GM12878 (cell line): ENCODE data around the gene MEIOSIN. TPM values are rescaled to one million over a fixed set of nuclear protein-coding genes. Genes with fewer than 3 reads are reported as not detected.

Experiments
- ATAC-seq: fragments of 200-7000 bp; cut with Tn5 transposase; 3 replicates; pipeline ENCODE4 v1.9.1; 2020; ENCODE audit warnings: mild to moderate bottlenecking, moderate library complexity
- BruUV-seq: library from RNA; stranded (reverse); fragments of 400-500 nt; replicated peaks from 2 replicates; lab custom pipeline; 2021; lab: Mats Ljungman, UMichigan
- CTCF ChIA-PET: fragments of 300-600 bp; sonication (Branson Sonifier 250); formaldehyde crosslinking; extraction: SDS; loops from one replicate; lab custom pipeline; 2021; ENCODE audit warnings: inconsistent platforms; lab: Yijun Ruan, JAX
- POLR2A ChIA-PET: fragments of 350-600 bp; formaldehyde crosslinking; extraction: SDS; loops from one replicate; lab custom pipeline; 2021; ENCODE audit warnings: inconsistent platforms; lab: Charles Lee
- RAD21 ChIA-PET: fragments of 300-600 bp; sonication (Branson Sonifier 250); formaldehyde crosslinking; loops from one replicate; lab custom pipeline; 2023; ENCODE audit warnings: antibody characterized with exemption; ENCODE audit not compliant: unreplicated experiment; lab: Charles Lee
- SMC1A ChIA-PET: fragments of 300-600 bp; sonication (Branson Sonifier 250); formaldehyde crosslinking; loops from one replicate; lab custom pipeline; 2023; ENCODE audit not compliant: unreplicated experiment, uncharacterized antibody; lab: Charles Lee
- DNase-seq: peaks from one replicate; pipeline ENCODE4 v3.0.0-alpha.2; 2011; ENCODE audit warnings: low read depth, low spot score
- FAIRE-seq: peaks from 3 replicates; lab custom pipeline; 2011; peaks lifted over from hg19 to GRCh38; lab: Jason Lieb, UNC
- H2AFZ ChIP-seq: 2 replicates; pipeline ENCODE4 v1.6.0; 2011; ENCODE audit warnings: low read depth, low read length, control low read depth; ENCODE audit not compliant: control insufficient read depth
- H3K27ac ChIP-seq: 2 replicates; pipeline ENCODE4 v1.5.1; 2011; ENCODE audit warnings: control low read depth; ENCODE audit not compliant: control insufficient read depth, insufficient read depth
- H3K27me3 ChIP-seq, 2 experiments: replicated peaks in 1 of 2; 2 replicates each; pipeline versions ENCODE4 v1.6.0 to v1.6.1; 2011; ENCODE audit warnings: low read length in 1 of 2; ENCODE audit not compliant: control insufficient read depth in 2 of 2, insufficient read depth in 2 of 2
- H3K36me3 ChIP-seq, 2 experiments: 2 replicates each; pipeline ENCODE4 v1.5.1; 2011; ENCODE audit warnings: low read length in 1 of 2; ENCODE audit not compliant: control insufficient read depth in 2 of 2, insufficient read depth in 2 of 2
- H3K4me1 ChIP-seq: 2 replicates; pipeline ENCODE4 v1.6.1; 2011; ENCODE audit warnings: mild to moderate bottlenecking, low read length, moderate library complexity, mixed read lengths; ENCODE audit not compliant: control insufficient read depth, insufficient read depth
- H3K4me2 ChIP-seq: 2 replicates; pipeline ENCODE4 v1.6.0; 2011; ENCODE audit warnings: control low read depth; ENCODE audit not compliant: control insufficient read depth, insufficient read depth
- H3K4me3 ChIP-seq: fragments of 200-600 bp; sonication (generic); 2 replicates; pipeline ENCODE4 v1.5.1; 2016
- H3K79me2 ChIP-seq: 2 replicates; pipeline ENCODE4 v1.6.0; 2011; ENCODE audit warnings: low read length; ENCODE audit not compliant: control insufficient read depth, insufficient read depth
- H3K9ac ChIP-seq: 2 replicates; pipeline ENCODE4 v1.8.0; 2011; ENCODE audit warnings: low read length, control low read depth, mixed read lengths; ENCODE audit not compliant: control insufficient read depth, insufficient read depth
- H3K9me3 ChIP-seq: replicated peaks from 3 replicates; pipeline ENCODE4 v1.5.1; 2011; ENCODE audit warnings: mild to moderate bottlenecking, low read length; ENCODE audit not compliant: control insufficient read depth, insufficient read depth
- H4K20me1 ChIP-seq: 2 replicates; pipeline ENCODE4 v1.6.0; 2011; ENCODE audit not compliant: control insufficient read depth, insufficient read depth
- CREM ChIP-seq: IDR thresholded peaks from 2 replicates; pipeline ENCODE4 v1.6.1; 2014; ENCODE audit warnings: antibody characterized with exemption, low read depth
- EGR1 ChIP-seq, 2 experiments: IDR thresholded peaks; 1 replicate in 1 of 2; 2 replicates in 1 of 2; pipeline ENCODE4 v1.6.1; 2011 to 2012; ENCODE audit warnings: low read depth in 2 of 2, low read length in 2 of 2, borderline replicate concordance in 1 of 2, mild to moderate bottlenecking in 1 of 2, moderate library complexity in 1 of 2
- WGBS: methylation state at CpG from one replicate; pipeline ENCODE4 v1.1.6; 2016; ENCODE audit warnings: low lambda C conversion rate; ENCODE audit not compliant: insufficient replicate concordance, insufficient coverage; ENCODE audit errors: missing lambda C conversion rate; 5-methylcytosine and 5-hydroxymethylcytosine counted together
- in situ Hi-C: fragments of 300-500 bp; cut with MboI; formaldehyde crosslinking; loops from 9 replicates; pipeline ENCODE4 v1.14.3; 2018; ENCODE audit warnings: mixed read lengths
- intact Hi-C: fragments of 100-400 bp; cut with micrococcal nuclease; formaldehyde crosslinking; loops from one replicate; pipeline ENCODE4 v1.14.2; 2022; ENCODE audit not compliant: unreplicated experiment
- polyA plus RNA-seq, 11 experiments: library from polyadenylated mRNA; depleted of rRNA in 4 of 11; unstranded in 6 of 11; stranded (reverse) in 5 of 11; fragments of >200 nt; fragmentation: Nextera tagmentation in 4 of 11; fragmentation: Illumina TruSeq in 1 of 11; extraction: Ambion mirVana in 4 of 11; extraction: Trizol in 1 of 11; gene quantifications; 1 replicate in 1 of 11; 2 replicates in 10 of 11; pipeline versions ENCODE4 v1.2.1 to v1.2.3, GENCODE V29; 2011 to 2016; ENCODE audit warnings: inconsistent platforms in 2 of 11, missing spikeins in 2 of 11, low read depth in 1 of 11
- total RNA-seq, 4 experiments: library from RNA; depleted of rRNA in 3 of 4; stranded (reverse); fragments of >200 nt in 3 of 4; fragmentation: Illumina TruSeq in 1 of 4; extraction: Trizol in 1 of 4; gene quantifications; 2 replicates each; pipeline versions ENCODE4 v1.2.1 to v1.2.3, GENCODE V29; 2013 to 2021
- TF ChIP-seq, protein P1 (sequence below): IDR thresholded peaks from 2 replicates; pipeline ENCODE4 v1.6.1; 2012; ENCODE audit warnings: low read depth, low read length, improper control_type of control experiment
- TF ChIP-seq, protein P2 (sequence below): IDR thresholded peaks from 2 replicates; pipeline ENCODE4 v1.6.1; 2011; ENCODE audit warnings: mild to moderate bottlenecking, low read depth, low read length, moderate library complexity; ENCODE audit not compliant: insufficient replicate concordance

Gene MEIOSIN
- total and polyA plus RNA-seq, 10 of the 15 experiments (the other 5 are each of a cell fraction or from before 2014, with no cell fraction given) = 0.05 to 0.66 (median 0.14) TPM; not detected in 4

DNA sequence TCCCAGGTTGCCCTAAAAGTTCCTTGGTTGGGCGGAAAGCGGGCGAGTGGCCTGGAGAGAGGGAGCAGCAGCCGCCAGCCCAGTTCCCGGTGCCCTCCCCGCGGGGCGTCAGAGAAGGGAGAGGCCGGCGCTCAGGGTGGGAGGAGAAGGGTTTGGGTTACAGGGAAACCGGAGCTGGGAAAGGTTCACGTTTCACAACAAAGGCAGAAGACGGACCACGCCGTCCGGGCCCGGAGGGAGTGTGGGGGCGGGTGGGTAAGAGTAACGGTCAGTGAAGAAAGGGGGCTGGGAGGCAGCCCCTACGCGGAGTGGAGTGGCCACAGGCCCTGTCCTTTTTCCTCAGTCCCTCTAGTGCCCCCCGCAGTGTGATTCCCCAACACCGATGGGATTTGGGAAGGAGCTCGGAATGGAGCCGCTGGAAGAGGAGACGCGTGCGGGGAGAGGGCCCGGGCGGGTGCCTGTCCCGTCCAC, 34.2 kb downstream of the MEIOSIN start:
- in situ Hi-C loops = no loop called here
- BruUV-seq = no TSS peak
- CTCF ChIA-PET = interaction anchor here (0.5 to 4.5 kb wide), 4 partner anchors 15 to 1538 kb away, joined by 3 to 110 read pairs (median 11); no protein-coding TSS in a partner anchor
- no peaks in the 10 kb centered on the region for H3K36me3 ChIP-seq
- no peaks in the 10 kb centered on the region for H4K20me1 ChIP-seq
- peak overlapping the region; percentile 98 for H3K4me3 ChIP-seq
- RAD21 ChIA-PET = interaction anchor here (3.6 kb wide), 1 partner anchor 75 kb away, joined by 41 read pairs; the partner anchor contains the start of genes QPCTL and SNRPD2
- DNase-seq = no peak
- no peaks in the 10 kb centered on the region for H3K27me3 ChIP-seq
- FAIRE-seq = no peak
- peak overlapping the region; percentile 77 for H3K4me2 ChIP-seq
- H3K4me1 ChIP-seq = peaks cover 4% of the 10 kb centered on the region
- no peak overlapping the region; the same call in 1 of the 2 replicates for H2AFZ ChIP-seq
- intact Hi-C loops = loop anchor here (5.0 kb wide), 2 partner anchors 35 to 75 kb away; partner anchors contain the start of genes FBXO46, MEIOSIN, QPCTL and SNRPD2
- 69% methylated on average over 22 of the region's 31 CpGs for WGBS
- H3K9me3 ChIP-seq = no peaks in the 10 kb centered on the region
- no peak for ATAC-seq
- no peaks in the 10 kb centered on the region; the same call in 1 of the 2 replicates for H3K79me2 ChIP-seq
- no peak overlapping the region for H3K27ac ChIP-seq
- H3K9ac ChIP-seq = peak overlapping the region; percentile 75; the same call in 1 of the 2 replicates
- TF ChIP-seq CREM = no peak
- peak in 1 of 2 experiments; percentile 2; a peak in 1 of 3 replicates for TF ChIP-seq EGR1 (IDR thresholded peaks at IDR 0.05; ENCODE audit: borderline replicate concordance in 1 of 2, low read depth in 2 of 2, low read length in 2 of 2)
- TF ChIP-seq, protein P1, sequence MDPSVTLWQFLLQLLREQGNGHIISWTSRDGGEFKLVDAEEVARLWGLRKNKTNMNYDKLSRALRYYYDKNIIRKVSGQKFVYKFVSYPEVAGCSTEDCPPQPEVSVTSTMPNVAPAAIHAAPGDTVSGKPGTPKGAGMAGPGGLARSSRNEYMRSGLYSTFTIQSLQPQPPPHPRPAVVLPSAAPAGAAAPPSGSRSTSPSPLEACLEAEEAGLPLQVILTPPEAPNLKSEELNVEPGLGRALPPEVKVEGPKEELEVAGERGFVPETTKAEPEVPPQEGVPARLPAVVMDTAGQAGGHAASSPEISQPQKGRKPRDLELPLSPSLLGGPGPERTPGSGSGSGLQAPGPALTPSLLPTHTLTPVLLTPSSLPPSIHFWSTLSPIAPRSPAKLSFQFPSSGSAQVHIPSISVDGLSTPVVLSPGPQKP = no peak
- TF ChIP-seq, protein P2, sequence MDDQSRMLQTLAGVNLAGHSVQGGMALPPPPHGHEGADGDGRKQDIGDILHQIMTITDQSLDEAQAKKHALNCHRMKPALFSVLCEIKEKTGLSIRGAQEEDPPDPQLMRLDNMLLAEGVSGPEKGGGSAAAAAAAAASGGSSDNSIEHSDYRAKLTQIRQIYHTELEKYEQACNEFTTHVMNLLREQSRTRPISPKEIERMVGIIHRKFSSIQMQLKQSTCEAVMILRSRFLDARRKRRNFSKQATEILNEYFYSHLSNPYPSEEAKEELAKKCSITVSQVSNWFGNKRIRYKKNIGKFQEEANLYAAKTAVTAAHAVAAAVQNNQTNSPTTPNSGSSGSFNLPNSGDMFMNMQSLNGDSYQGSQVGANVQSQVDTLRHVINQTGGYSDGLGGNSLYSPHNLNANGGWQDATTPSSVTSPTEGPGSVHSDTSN = no peak
- POLR2A ChIA-PET = interaction anchor here (0.7 to 2.9 kb wide), 5 partner anchors 12 to 50 kb away, joined by 3 to 24 read pairs (median 4); partner anchors contain the start of gene FBXO46
- SMC1A ChIA-PET = no interaction called here
